HepG2 (cell line): ENCODE results near the gene VEGFA.

Experiments
- FOXK1 ChIP-seq: sonication (generic); formaldehyde crosslinking; IDR thresholded peaks from 2 replicates; pipeline ENCODE4 v1.4.0; 2020; ENCODE audit warnings: low read depth, missing genetic modification reagents, borderline replicate concordance
- HHEX ChIP-seq: IDR thresholded peaks from 2 replicates; pipeline ENCODE4 v1.6.1; 2016; ENCODE audit warnings: control low read depth
- NFATC3 ChIP-seq: sonication (generic); formaldehyde crosslinking; IDR thresholded peaks from 2 replicates; pipeline ENCODE4 v1.5.1; 2020; ENCODE audit warnings: mild to moderate bottlenecking, missing genetic modification reagents
- SKIL ChIP-seq: sonication (generic); formaldehyde crosslinking; IDR thresholded peaks from 2 replicates; pipeline ENCODE4 v1.8.0; 2022; ENCODE audit warnings: missing genetic modification reagents, mild to moderate bottlenecking, moderate library complexity, borderline replicate concordance
- SP1 ChIP-seq, 2 experiments: fragments of 450-650 bp in 1 of 2; sonication (generic) in 1 of 2; formaldehyde crosslinking in 1 of 2; IDR thresholded peaks; 2 replicates each; pipeline versions ENCODE4 v1.4.0 to v1.6.1; 2016 to 2020; ENCODE audit warnings: missing genetic modification reagents in 1 of 2
- TCF12 ChIP-seq, 2 experiments: fragments of 450-650 bp in 1 of 2; sonication (generic) in 1 of 2; formaldehyde crosslinking in 1 of 2; IDR thresholded peaks; 2 replicates each; pipeline versions ENCODE4 v1.6.1 to v1.8.0; 2017 to 2022; ENCODE audit warnings: antibody characterized with exemption in 1 of 2, mild to moderate bottlenecking in 1 of 2, missing genetic modification reagents in 1 of 2, moderate library complexity in 1 of 2
- ZZZ3 ChIP-seq: sonication (generic); formaldehyde crosslinking; IDR thresholded peaks from 2 replicates; pipeline ENCODE4 v1.4.0; 2020; ENCODE audit warnings: missing genetic modification reagents, mild to moderate bottlenecking, borderline replicate concordance
- TF ChIP-seq, protein P1 (sequence below), 2 experiments: IDR thresholded peaks; 2 replicates each; pipeline ENCODE4 v1.6.1; 2011 to 2012; ENCODE audit warnings: low read length in 2 of 2, borderline replicate concordance in 1 of 2, low read depth in 1 of 2, mild to moderate bottlenecking in 1 of 2, moderate library complexity in 1 of 2
- TF ChIP-seq, protein P2 (sequence below): sonication (generic); IDR thresholded peaks from 2 replicates; pipeline ENCODE4 v1.6.1; 2016; ENCODE audit warnings: low read depth, borderline replicate concordance

- TF ChIP-seq TCF12 (IDR thresholded peaks at IDR 0.05), result no peak
- no peak for TF ChIP-seq TCF12 (CRISPR knock-in tag; IDR thresholded peaks at IDR 0.05)
- TF ChIP-seq SP1 (IDR thresholded peaks at IDR 0.05), result no peak
- TF ChIP-seq SP1 (CRISPR knock-in tag; IDR thresholded peaks at IDR 0.05), result no peak
- TF ChIP-seq, protein P1, sequence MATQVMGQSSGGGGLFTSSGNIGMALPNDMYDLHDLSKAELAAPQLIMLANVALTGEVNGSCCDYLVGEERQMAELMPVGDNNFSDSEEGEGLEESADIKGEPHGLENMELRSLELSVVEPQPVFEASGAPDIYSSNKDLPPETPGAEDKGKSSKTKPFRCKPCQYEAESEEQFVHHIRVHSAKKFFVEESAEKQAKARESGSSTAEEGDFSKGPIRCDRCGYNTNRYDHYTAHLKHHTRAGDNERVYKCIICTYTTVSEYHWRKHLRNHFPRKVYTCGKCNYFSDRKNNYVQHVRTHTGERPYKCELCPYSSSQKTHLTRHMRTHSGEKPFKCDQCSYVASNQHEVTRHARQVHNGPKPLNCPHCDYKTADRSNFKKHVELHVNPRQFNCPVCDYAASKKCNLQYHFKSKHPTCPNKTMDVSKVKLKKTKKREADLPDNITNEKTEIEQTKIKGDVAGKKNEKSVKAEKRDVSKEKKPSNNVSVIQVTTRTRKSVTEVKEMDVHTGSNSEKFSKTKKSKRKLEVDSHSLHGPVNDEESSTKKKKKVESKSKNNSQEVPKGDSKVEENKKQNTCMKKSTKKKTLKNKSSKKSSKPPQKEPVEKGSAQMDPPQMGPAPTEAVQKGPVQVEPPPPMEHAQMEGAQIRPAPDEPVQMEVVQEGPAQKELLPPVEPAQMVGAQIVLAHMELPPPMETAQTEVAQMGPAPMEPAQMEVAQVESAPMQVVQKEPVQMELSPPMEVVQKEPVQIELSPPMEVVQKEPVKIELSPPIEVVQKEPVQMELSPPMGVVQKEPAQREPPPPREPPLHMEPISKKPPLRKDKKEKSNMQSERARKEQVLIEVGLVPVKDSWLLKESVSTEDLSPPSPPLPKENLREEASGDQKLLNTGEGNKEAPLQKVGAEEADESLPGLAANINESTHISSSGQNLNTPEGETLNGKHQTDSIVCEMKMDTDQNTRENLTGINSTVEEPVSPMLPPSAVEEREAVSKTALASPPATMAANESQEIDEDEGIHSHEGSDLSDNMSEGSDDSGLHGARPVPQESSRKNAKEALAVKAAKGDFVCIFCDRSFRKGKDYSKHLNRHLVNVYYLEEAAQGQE (IDR thresholded peaks at IDR 0.05; ENCODE audit: borderline replicate concordance in 1 of 2, low read depth in 1 of 2, low read length in 2 of 2), result no peak
- TF ChIP-seq NFATC3 (CRISPR knock-in tag), result no peak
- no peak for TF ChIP-seq HHEX
- TF ChIP-seq SKIL, result no peak
- TF ChIP-seq, protein P2, sequence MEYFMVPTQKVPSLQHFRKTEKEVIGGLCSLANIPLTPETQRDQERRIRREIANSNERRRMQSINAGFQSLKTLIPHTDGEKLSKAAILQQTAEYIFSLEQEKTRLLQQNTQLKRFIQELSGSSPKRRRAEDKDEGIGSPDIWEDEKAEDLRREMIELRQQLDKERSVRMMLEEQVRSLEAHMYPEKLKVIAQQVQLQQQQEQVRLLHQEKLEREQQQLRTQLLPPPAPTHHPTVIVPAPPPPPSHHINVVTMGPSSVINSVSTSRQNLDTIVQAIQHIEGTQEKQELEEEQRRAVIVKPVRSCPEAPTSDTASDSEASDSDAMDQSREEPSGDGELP, result no peak
- TF ChIP-seq FOXK1 (CRISPR knock-in tag), result no peak
- TF ChIP-seq ZZZ3, result no peak
Measured at GRCh38 chr6:43834528-43835155, 64.6 kb downstream of the VEGFA start.
